Transverse colon (tissue), 4 donors: ENCODE measurements around the gene PRF1. TPM values are rescaled to one million over a fixed set of nuclear protein-coding genes. Genes with fewer than 3 reads are reported as not detected.

ENCODE experiments used
- DNase-seq: peaks from one replicate; pipeline ENCODE4 v3.0.0-alpha.2; 2019
- H3K27ac ChIP-seq, 4 donors: fragments of 200-600 bp; sonication (generic); 2 replicates each; pipeline ENCODE4 v1.5.1; 2016 to 2018; ENCODE audit warnings: inconsistent platforms in 4 of 4
- H3K27me3 ChIP-seq: fragments of 200-600 bp; sonication (generic); 2 replicates; pipeline ENCODE4 v1.5.1; 2017; ENCODE audit warnings: inconsistent platforms
- H3K36me3 ChIP-seq, 4 donors: fragments of 200-600 bp; sonication (generic); 2 replicates each; pipeline ENCODE4 v1.5.1; 2017 to 2019; ENCODE audit warnings: inconsistent platforms in 4 of 4
- H3K4me1 ChIP-seq, 4 donors: fragments of 200-600 bp; sonication (generic); 2 replicates each; pipeline ENCODE4 v1.5.1; 2017 to 2020; ENCODE audit warnings: inconsistent platforms in 4 of 4
- H3K4me3 ChIP-seq, 4 donors: fragments of 200-600 bp; sonication (generic); 1 replicate in 1 of 4; 2 replicates in 3 of 4; pipeline versions ENCODE4 v1.5.1 to v1.6.1; 2017 to 2019; ENCODE audit warnings: inconsistent platforms in 4 of 4
- H3K9me3 ChIP-seq, 2 donors: fragments of 200-600 bp; sonication (generic); 2 replicates each; pipeline ENCODE4 v1.5.1; 2017 to 2019; ENCODE audit warnings: inconsistent platforms in 2 of 2
- EP300 ChIP-seq: sonication (generic); formaldehyde crosslinking; IDR thresholded peaks from one replicate; pipeline ENCODE4 v1.6.1; 2017; ENCODE audit warnings: antibody characterized with exemption, low read depth
- POLR2A ChIP-seq: fragments of 450-650 bp; IDR thresholded peaks from one replicate; pipeline ENCODE4 v1.6.1; 2016; ENCODE audit warnings: antibody characterized with exemption, mild to moderate bottlenecking, moderate library complexity
- POLR2AphosphoS5 ChIP-seq, 3 donors: sonication (generic); formaldehyde crosslinking; IDR thresholded peaks; one replicate each; pipeline ENCODE4 v1.6.1; 2016; ENCODE audit warnings: antibody characterized with exemption in 3 of 3
- WGBS, 2 donors: methylation state at CpG; one replicate each; pipeline ENCODE4 v1.1.5; 2018; ENCODE audit warnings: low coverage in 1 of 2; 5-methylcytosine and 5-hydroxymethylcytosine counted together
- in situ Hi-C, 4 donors: fragments of 200-750 bp; cut with MboI; loops; one replicate each; pipeline versions ENCODE4 v1.15.0 to v1.15.1; 2017; ENCODE audit warnings: low sequenced_read_pairs in 3 of 4, low pct_ligation_motif_present in 1 of 4, low pct_unique_long_range_greater_than_20kb in 1 of 4
- intact Hi-C: fragments of 100-400 bp; cut with DNase I; formaldehyde crosslinking; loops from one replicate; pipeline ENCODE4 v1.15.1; 2023; ENCODE audit warnings: low total_unique reads
- total RNA-seq, 4 donors: library from RNA; depleted of rRNA; stranded (reverse); fragments of >200 nt; gene quantifications; one replicate each; pipeline ENCODE4 v1.1.0, GENCODE V29; 2016
- TF ChIP-seq, protein P1 (sequence below), 5 experiments: fragments of 200-600 bp in 3 of 5; fragments of 450-650 bp in 2 of 5; sonication (generic) in 3 of 5; IDR thresholded peaks; 1 replicate in 2 of 5; 2 replicates in 3 of 5; pipeline ENCODE4 v1.5.1; 2016 to 2017; ENCODE audit warnings: antibody characterized with exemption in 5 of 5, inconsistent platforms in 3 of 5, mild to moderate bottlenecking in 2 of 5, moderate library complexity in 1 of 5

Gene PRF1
- total RNA-seq, 4 donors from 2014 or later = 0.80 to 12.7 (median 6.0) TPM

- no peak overlapping the region for H3K4me3 ChIP-seq
- H3K36me3 ChIP-seq = no peaks in the 10 kb centered on the region
- H3K4me1 ChIP-seq = peaks cover 11 to 20% (median 14%) of the 10 kb centered on the region in 4 donors
- WGBS, 2 donors = 60 to 79% methylated on average over 2 of the region's 2 CpGs
- in situ Hi-C loops (no loop called here), intact Hi-C loops (no loop called here)
- no peak for DNase-seq
- no peaks in the 10 kb centered on the region for H3K27me3 ChIP-seq
- H3K9me3 ChIP-seq = no peaks in the 10 kb centered on the region
- H3K27ac ChIP-seq = peak overlapping the region in 3 of 4 donors; percentile 23 to 58 (median 40)
- no peak for TF ChIP-seq EP300
- TF ChIP-seq, protein P1, sequence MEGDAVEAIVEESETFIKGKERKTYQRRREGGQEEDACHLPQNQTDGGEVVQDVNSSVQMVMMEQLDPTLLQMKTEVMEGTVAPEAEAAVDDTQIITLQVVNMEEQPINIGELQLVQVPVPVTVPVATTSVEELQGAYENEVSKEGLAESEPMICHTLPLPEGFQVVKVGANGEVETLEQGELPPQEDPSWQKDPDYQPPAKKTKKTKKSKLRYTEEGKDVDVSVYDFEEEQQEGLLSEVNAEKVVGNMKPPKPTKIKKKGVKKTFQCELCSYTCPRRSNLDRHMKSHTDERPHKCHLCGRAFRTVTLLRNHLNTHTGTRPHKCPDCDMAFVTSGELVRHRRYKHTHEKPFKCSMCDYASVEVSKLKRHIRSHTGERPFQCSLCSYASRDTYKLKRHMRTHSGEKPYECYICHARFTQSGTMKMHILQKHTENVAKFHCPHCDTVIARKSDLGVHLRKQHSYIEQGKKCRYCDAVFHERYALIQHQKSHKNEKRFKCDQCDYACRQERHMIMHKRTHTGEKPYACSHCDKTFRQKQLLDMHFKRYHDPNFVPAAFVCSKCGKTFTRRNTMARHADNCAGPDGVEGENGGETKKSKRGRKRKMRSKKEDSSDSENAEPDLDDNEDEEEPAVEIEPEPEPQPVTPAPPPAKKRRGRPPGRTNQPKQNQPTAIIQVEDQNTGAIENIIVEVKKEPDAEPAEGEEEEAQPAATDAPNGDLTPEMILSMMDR (IDR thresholded peaks at IDR 0.05) = no peak
- TF ChIP-seq POLR2A = no peak
Measured at GRCh38 chr10:70576803-70577517, 25.6 kb downstream of the PRF1 start.

DNA sequence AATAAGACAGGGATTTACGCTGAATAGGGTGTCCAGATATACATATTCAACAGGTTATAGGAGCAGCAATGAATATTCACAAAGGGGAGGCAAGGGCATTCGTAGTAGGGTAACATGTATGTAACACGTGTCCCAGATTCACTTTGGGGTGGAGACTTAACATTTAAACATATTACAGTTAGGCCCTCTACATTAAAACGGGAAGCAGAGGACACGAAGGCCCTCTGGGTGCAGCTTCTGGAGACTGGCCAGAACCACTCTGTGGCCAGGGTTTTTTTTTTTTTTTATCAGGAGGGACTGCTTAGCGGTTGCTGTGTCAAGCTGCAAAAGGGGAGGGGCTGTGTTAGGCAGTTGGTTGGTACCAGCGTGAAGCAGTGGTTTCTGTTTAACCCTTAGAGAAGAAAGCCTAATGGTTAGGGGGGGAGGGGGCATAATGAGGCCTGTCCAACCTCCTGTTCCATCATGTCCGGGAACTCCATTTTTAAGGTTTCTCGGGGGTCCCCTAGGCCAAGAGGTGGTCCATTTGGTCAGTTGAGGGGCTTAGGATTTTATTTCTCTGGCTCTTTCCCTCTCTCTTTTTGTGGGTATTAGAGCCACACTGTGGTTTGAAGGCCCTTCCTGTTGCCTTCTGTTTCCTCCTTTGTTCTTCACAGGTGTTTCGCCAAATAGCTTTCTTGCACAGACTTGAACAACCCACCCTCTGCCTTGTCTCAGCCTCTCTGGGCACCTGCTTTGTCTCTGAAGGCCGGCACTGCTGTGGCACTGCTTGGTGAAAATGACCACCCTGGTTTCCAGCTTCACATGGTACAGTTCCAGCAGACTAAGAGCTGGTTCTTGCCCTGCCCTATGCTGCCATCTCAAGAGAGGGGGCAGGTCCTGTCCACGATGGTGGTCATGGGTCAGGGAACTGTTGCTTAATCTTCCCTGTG lies 26.4 kb downstream of the PRF1 start:
- no peaks in the 10 kb centered on the region for H3K27me3 ChIP-seq
- H3K27ac ChIP-seq = peak overlapping the region in 3 of 4 donors; percentile 23 to 58 (median 40)
- intact Hi-C loops (no loop called here), in situ Hi-C loops (no loop called here)
- peak; percentile 66 for DNase-seq
- no peaks in the 10 kb centered on the region for H3K9me3 ChIP-seq
- H3K36me3 ChIP-seq = no peaks in the 10 kb centered on the region
- no peak overlapping the region for H3K4me3 ChIP-seq
- TF ChIP-seq, protein P1 (IDR thresholded peaks at IDR 0.05) = no peak
- TF ChIP-seq EP300 = no peak
- no peak for TF ChIP-seq POLR2A
- no peak for TF ChIP-seq POLR2AphosphoS5 (IDR thresholded peaks at IDR 0.05)
- H3K4me1 ChIP-seq = peaks cover 11 to 20% (median 14%) of the 10 kb centered on the region in 4 donors
- 28 to 33% methylated on average over 5 to 12 of the region's 12 CpGs for WGBS, 2 donors

DNA sequence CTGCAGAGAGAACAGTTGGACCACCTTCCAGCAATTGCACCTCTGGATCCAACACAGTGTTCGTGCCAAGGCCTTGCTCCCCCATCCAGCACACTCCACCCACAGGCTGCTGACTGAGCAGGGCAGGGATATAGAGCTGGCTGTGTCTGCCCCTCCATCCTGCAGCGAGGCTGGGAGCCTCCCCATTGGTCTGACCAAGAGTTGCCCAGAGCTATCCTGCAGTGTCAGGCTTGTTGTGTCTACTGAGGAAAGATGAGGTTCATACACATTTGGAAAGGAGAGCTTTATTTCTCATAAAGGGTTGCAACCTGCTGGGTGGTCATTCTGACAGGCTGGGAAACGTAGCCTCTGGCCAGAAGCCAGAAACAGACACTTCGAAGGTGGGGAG lies 27.1 kb downstream of the PRF1 start:
- Histone ChIP-seq H3K27ac (peak overlapping the region in 3 of 4 donors; percentile 0 to 40 (median 17)), H3K4me1 (peaks cover 11 to 20% (median 14%) of the 10 kb centered on the region in 4 donors), H3K9me3 (no peaks in the 10 kb centered on the region), H3K27me3 (no peaks in the 10 kb centered on the region), H3K36me3 (no peaks in the 10 kb centered on the region), H3K4me3 (no peak overlapping the region)
- intact Hi-C loops (no loop called here), in situ Hi-C loops (no loop called here)
- WGBS, 2 donors = 27 to 31% methylated on average over 2 to 3 of the region's 4 CpGs
- DNase-seq = no peak
- TF ChIP-seq POLR2A (no peak), POLR2AphosphoS5 (IDR thresholded peaks at IDR 0.05) (no peak), EP300 (no peak)
- TF ChIP-seq, protein P1 (IDR thresholded peaks at IDR 0.05) = no peak
